GM03348 (cell line): ENCODE results near the gene UQCR11.

Source experiments
- DNase-seq: peaks from one replicate; pipeline ENCODE4 v3.0.0; 2012; ENCODE audit warnings: low spot score

UQCR11 gene

GRCh38 chr19:1567116-1567847 is 38.0 kb downstream of the UQCR11 start:
- DNase-seq, result peak; percentile 83

- DNase-seq, result peak; percentile 96
These were observed 38.7 kb downstream of the UQCR11 start for GRCh38 chr19:1566392-1567115.

GRCh38 chr19:1563251-1563650 is 42.0 kb downstream of the UQCR11 start:
- no peak for DNase-seq

- no peak for DNase-seq
These were observed 43.9 kb downstream of the UQCR11 start for GRCh38 chr19:1561236-1561842.

- DNase-seq, result no peak
These were observed 44.9 kb downstream of the UQCR11 start for GRCh38 chr19:1560286-1560882.

GRCh38 chr19:1558552-1558951 is 46.7 kb downstream of the UQCR11 start:
- no peak for DNase-seq

- no peak for DNase-seq
These were observed 48.7 kb downstream of the UQCR11 start for GRCh38 chr19:1556390-1557070.

GRCh38 chr19:1555487-1556389 is 49.5 kb downstream of the UQCR11 start:
- DNase-seq, result no peak

- no peak for DNase-seq
These were observed 50.3 kb downstream of the UQCR11 start for GRCh38 chr19:1554968-1555367.

- no peak for DNase-seq
These were observed 51.8 kb downstream of the UQCR11 start for GRCh38 chr19:1553415-1553814.

GRCh38 chr19:1551068-1552040 is 53.9 kb downstream of the UQCR11 start:
- DNase-seq, result no peak

GRCh38 chr19:1549332-1549945 is 55.8 kb downstream of the UQCR11 start:
- DNase-seq, result no peak
